HepG2 (cell line): ENCODE results near the gene ARL5B. TPM values are rescaled to one million over a fixed set of nuclear protein-coding genes. Genes with fewer than 3 reads are reported as not detected.

ENCODE experiments used
- FOXC1 ChIP-seq: sonication (generic); formaldehyde crosslinking; IDR thresholded peaks from 2 replicates; pipeline ENCODE4 v1.8.0; 2022; ENCODE audit warnings: mild to moderate bottlenecking, missing genetic modification reagents, borderline replicate concordance
- HNRNPH1 ChIP-seq: fragments of 200-400 bp; formaldehyde crosslinking; optimal IDR thresholded peaks from 2 replicates; pipeline ENCODE3; 2017; ENCODE audit warnings: mild to moderate bottlenecking, low read depth, low read length
- KDM5A ChIP-seq: fragments of 200-600 bp; sonication (generic); IDR thresholded peaks from 2 replicates; pipeline ENCODE4 v1.7.0; 2018; ENCODE audit warnings: antibody characterized with exemption, mild to moderate bottlenecking, low read length, borderline replicate concordance
- KLF15 ChIP-seq: sonication (generic); formaldehyde crosslinking; IDR thresholded peaks from 2 replicates; pipeline ENCODE4 v1.8.1; 2023; ENCODE audit warnings: borderline replicate concordance, mild to moderate bottlenecking, inconsistent platforms, missing genetic modification reagents, mixed read lengths
- POGZ ChIP-seq: sonication (generic); formaldehyde crosslinking; IDR thresholded peaks from 2 replicates; pipeline ENCODE4 v1.4.0; 2020; ENCODE audit warnings: mild to moderate bottlenecking, missing genetic modification reagents
- RORA ChIP-seq: sonication (generic); formaldehyde crosslinking; IDR thresholded peaks from 2 replicates; pipeline ENCODE4 v1.5.0; 2020; ENCODE audit warnings: mild to moderate bottlenecking, missing genetic modification reagents, moderate library complexity
- SOX13 ChIP-seq, 3 experiments: fragments of 450-650 bp in 1 of 3; sonication (generic) in 1 of 3; formaldehyde crosslinking in 1 of 3; IDR thresholded peaks in 2 of 3; conservative IDR thresholded peaks in 1 of 3; 2 replicates each; pipeline versions ENCODE4 v1.5.0 to v1.6.1; 2016 to 2020; ENCODE audit warnings: antibody characterized with exemption in 1 of 3, mild to moderate bottlenecking in 1 of 3, missing compliant biosample characterization in 1 of 3, missing genetic modification reagents in 1 of 3, moderate library complexity in 1 of 3
- SRSF9 ChIP-seq: fragments of 200-400 bp; formaldehyde crosslinking; IDR thresholded peaks from 2 replicates; pipeline ENCODE4 v1.6.1; 2018; ENCODE audit warnings: borderline replicate concordance, mild to moderate bottlenecking, low read depth, low read length; ENCODE audit not compliant: insufficient read depth, poor library complexity, severe bottlenecking
- ZNF124 ChIP-seq: sonication (generic); formaldehyde crosslinking; IDR thresholded peaks from 2 replicates; pipeline ENCODE4 v1.4.0; 2020; ENCODE audit warnings: missing genetic modification reagents
- ZNF598 ChIP-seq: sonication (generic); formaldehyde crosslinking; IDR thresholded peaks from 2 replicates; pipeline ENCODE4 v1.5.1; 2020; ENCODE audit warnings: mild to moderate bottlenecking, missing genetic modification reagents, borderline replicate concordance
- ZNF777 ChIP-seq: sonication (generic); formaldehyde crosslinking; IDR thresholded peaks from 2 replicates; pipeline ENCODE4 v1.4.0; 2020; ENCODE audit warnings: missing genetic modification reagents
- ZNF878 ChIP-seq: sonication (generic); formaldehyde crosslinking; IDR thresholded peaks from 2 replicates; pipeline ENCODE4 v1.8.1; 2023; ENCODE audit warnings: mild to moderate bottlenecking, missing genetic modification reagents, moderate library complexity
- polyA plus RNA-seq, 8 experiments: library from polyadenylated mRNA; depleted of rRNA in 3 of 8; stranded (reverse) in 7 of 8; unstranded in 1 of 8; fragments of >200 nt; fragmentation: Illumina TruSeq in 4 of 8; extraction: Trizol in 4 of 8; gene quantifications; 2 replicates each; pipeline versions ENCODE4 v1.2.1 to v1.2.3, GENCODE V29; 2011 to 2016; ENCODE audit warnings: low read depth in 4 of 8, missing spikeins in 1 of 8, mixed read lengths in 1 of 8; ENCODE audit not compliant: insufficient read depth in 1 of 8
- total RNA-seq, 5 experiments: library from RNA; depleted of rRNA; stranded (reverse); fragments of >200 nt; fragmentation: Illumina TruSeq; extraction: Trizol; gene quantifications; 2 replicates each; pipeline ENCODE4 v1.2.3, GENCODE V29; 2016; ENCODE audit warnings: low read depth in 1 of 5
- TF ChIP-seq, protein P1 (sequence below): sonication (generic); formaldehyde crosslinking; IDR thresholded peaks from 2 replicates; pipeline ENCODE4 v1.4.0; 2020; ENCODE audit warnings: missing genetic modification reagents
- TF ChIP-seq, protein P2 (sequence below): sonication (generic); formaldehyde crosslinking; IDR thresholded peaks from 2 replicates; pipeline ENCODE4 v1.5.0; 2020; ENCODE audit warnings: missing genetic modification reagents
- TF ChIP-seq, protein P3 (sequence below): sonication (generic); formaldehyde crosslinking; IDR thresholded peaks from 2 replicates; pipeline ENCODE4 v1.4.0; 2020; ENCODE audit warnings: missing genetic modification reagents, borderline replicate concordance
- TF ChIP-seq, protein P4 (sequence below): sonication (generic); formaldehyde crosslinking; IDR thresholded peaks from 2 replicates; pipeline ENCODE4 v1.4.0; 2020; ENCODE audit warnings: missing genetic modification reagents, borderline replicate concordance

The ARL5B gene
- total and polyA plus RNA-seq, 2 of the 13 experiments (the other 11 are each of a cell fraction or from before 2014, with no cell fraction given): 26.6 to 32.7 TPM

DNA sequence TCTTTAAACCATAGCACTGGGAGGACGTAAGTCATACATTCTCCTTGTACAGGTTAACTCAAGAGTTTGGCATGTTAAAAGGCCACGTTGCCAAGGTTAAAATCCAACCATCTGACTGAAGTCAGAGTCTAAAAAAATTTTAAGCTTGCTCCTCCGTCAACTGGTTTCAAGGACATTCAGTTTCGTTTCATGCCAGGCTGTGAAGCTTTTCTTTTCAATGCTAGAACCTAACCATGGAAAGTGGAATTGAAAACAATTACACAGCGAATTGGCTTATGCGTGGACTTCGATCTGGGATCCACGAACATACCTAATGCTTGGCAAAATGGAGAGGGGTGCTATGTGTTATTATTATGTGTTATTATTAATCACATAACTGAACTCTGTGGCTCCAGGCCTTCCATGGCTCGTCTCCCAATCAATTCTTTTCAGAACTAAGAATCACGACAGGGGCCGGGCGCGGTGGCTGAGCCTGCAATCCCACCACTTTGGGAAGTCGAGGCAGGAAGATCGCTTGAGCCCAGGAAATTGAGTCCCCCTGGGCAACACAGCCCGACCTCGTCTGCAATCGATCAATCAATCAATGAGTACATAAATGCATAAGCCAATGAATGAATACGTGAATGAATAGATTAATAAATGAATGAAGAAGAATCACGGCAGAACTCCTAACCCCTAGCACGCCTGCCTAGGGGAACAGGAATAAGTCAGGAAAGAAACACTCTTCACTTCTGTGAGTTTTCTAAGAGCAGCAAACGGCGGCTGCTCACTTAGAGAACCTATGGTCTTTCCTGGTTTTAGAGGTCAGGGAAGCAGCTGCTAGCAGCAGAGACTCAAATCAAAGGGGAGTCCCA is 733 bp upstream of the ARL5B start (continued):
- TF ChIP-seq, protein P1, sequence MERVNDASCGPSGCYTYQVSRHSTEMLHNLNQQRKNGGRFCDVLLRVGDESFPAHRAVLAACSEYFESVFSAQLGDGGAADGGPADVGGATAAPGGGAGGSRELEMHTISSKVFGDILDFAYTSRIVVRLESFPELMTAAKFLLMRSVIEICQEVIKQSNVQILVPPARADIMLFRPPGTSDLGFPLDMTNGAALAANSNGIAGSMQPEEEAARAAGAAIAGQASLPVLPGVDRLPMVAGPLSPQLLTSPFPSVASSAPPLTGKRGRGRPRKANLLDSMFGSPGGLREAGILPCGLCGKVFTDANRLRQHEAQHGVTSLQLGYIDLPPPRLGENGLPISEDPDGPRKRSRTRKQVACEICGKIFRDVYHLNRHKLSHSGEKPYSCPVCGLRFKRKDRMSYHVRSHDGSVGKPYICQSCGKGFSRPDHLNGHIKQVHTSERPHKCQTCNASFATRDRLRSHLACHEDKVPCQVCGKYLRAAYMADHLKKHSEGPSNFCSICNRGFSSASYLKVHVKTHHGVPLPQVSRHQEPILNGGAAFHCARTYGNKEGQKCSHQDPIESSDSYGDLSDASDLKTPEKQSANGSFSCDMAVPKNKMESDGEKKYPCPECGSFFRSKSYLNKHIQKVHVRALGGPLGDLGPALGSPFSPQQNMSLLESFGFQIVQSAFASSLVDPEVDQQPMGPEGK (CRISPR knock-in tag): no peak
- TF ChIP-seq ZNF878 (CRISPR knock-in tag) (no peak), SOX13 (IDR thresholded peaks at IDR 0.05) (no peak), SOX13 (CRISPR knock-in tag; conservative IDR thresholded peaks at IDR 0.05 in 1 of 2, IDR thresholded peaks at IDR 0.05 in 1 of 2) (0 out of 4 replicates have a peak, but pooled peaks of 1 of the 2 experiments have one; percentile 4), SRSF9 (no peak), FOXC1 (CRISPR knock-in tag) (no peak), RORA (peak; percentile 83; the same call in 1 of the 2 replicates), ZNF777 (CRISPR knock-in tag) (no peak), HNRNPH1 (no peak), ZNF124 (no peak), KLF15 (no peak), KDM5A (peak; percentile 23; the same call in 1 of the 2 replicates), ZNF598 (CRISPR knock-in tag) (no peak), POGZ (CRISPR knock-in tag) (no peak)
- TF ChIP-seq, protein P2, sequence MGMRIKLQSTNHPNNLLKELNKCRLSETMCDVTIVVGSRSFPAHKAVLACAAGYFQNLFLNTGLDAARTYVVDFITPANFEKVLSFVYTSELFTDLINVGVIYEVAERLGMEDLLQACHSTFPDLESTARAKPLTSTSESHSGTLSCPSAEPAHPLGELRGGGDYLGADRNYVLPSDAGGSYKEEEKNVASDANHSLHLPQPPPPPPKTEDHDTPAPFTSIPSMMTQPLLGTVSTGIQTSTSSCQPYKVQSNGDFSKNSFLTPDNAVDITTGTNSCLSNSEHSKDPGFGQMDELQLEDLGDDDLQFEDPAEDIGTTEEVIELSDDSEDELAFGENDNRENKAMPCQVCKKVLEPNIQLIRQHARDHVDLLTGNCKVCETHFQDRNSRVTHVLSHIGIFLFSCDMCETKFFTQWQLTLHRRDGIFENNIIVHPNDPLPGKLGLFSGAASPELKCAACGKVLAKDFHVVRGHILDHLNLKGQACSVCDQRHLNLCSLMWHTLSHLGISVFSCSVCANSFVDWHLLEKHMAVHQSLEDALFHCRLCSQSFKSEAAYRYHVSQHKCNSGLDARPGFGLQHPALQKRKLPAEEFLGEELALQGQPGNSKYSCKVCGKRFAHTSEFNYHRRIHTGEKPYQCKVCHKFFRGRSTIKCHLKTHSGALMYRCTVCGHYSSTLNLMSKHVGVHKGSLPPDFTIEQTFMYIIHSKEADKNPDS: no peak
- TF ChIP-seq, protein P3, sequence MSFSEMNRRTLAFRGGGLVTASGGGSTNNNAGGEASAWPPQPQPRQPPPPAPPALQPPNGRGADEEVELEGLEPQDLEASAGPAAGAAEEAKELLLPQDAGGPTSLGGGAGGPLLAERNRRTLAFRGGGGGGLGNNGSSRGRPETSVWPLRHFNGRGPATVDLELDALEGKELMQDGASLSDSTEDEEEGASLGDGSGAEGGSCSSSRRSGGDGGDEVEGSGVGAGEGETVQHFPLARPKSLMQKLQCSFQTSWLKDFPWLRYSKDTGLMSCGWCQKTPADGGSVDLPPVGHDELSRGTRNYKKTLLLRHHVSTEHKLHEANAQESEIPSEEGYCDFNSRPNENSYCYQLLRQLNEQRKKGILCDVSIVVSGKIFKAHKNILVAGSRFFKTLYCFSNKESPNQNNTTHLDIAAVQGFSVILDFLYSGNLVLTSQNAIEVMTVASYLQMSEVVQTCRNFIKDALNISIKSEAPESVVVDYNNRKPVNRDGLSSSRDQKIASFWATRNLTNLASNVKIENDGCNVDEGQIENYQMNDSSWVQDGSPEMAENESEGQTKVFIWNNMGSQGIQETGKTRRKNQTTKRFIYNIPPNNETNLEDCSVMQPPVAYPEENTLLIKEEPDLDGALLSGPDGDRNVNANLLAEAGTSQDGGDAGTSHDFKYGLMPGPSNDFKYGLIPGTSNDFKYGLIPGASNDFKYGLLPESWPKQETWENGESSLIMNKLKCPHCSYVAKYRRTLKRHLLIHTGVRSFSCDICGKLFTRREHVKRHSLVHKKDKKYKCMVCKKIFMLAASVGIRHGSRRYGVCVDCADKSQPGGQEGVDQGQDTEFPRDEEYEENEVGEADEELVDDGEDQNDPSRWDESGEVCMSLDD (CRISPR knock-in tag): no peak
- TF ChIP-seq, protein P4, sequence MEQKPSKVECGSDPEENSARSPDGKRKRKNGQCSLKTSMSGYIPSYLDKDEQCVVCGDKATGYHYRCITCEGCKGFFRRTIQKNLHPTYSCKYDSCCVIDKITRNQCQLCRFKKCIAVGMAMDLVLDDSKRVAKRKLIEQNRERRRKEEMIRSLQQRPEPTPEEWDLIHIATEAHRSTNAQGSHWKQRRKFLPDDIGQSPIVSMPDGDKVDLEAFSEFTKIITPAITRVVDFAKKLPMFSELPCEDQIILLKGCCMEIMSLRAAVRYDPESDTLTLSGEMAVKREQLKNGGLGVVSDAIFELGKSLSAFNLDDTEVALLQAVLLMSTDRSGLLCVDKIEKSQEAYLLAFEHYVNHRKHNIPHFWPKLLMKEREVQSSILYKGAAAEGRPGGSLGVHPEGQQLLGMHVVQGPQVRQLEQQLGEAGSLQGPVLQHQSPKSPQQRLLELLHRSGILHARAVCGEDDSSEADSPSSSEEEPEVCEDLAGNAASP (CRISPR knock-in tag): no peak; the same call in 1 of the 2 replicates
